GM18873 (cell line): ENCODE data around the gene OR5B12.
"Not testable (repeated sequence)": the region's sequence is repeated elsewhere in the genome, so short reads cannot be mapped to it uniquely, and the experiment has no call there.

Source experiments
- ATAC-seq: cut with Tn5 transposase; IDR thresholded peaks from one replicate; pipeline ENCODE4 v1.9.1; 2021; ENCODE audit warnings: mild to moderate bottlenecking, moderate library complexity, moderate number of reproducible peaks; ENCODE audit not compliant: unreplicated experiment, low FRiP score

The OR5B12 gene

GRCh38 chr11:58442136-58442535, at the start of gene OR5B12:
TSS of gene OR5B12 (minus strand) at chr11:58442236. CDS start at chr11:58440151, 2,085 bp downstream.
- no peak for ATAC-seq

- no peak for ATAC-seq
These were observed 48.8 kb upstream of the OR5B12 start for GRCh38 chr11:58490827-58491226.

GRCh38 chr11:58487170-58487569, 45.1 kb upstream of the OR5B12 start:
- no peak for ATAC-seq

- no peak for ATAC-seq
These were observed 43.9 kb upstream of the OR5B12 start for GRCh38 chr11:58485961-58486360.

- ATAC-seq, result no peak
These were observed 29.9 kb upstream of the OR5B12 start for GRCh38 chr11:58471892-58472291.

- ATAC-seq, result no peak
These were observed 24.3 kb upstream of the OR5B12 start for GRCh38 chr11:58466293-58466692.

- no peak for ATAC-seq
These were observed 23.7 kb upstream of the OR5B12 start for GRCh38 chr11:58465690-58466089.

- ATAC-seq, result no peak
These were observed 9.5 kb upstream of the OR5B12 start for GRCh38 chr11:58451585-58451984.

- ATAC-seq, result no peak
These were observed 4.3 kb upstream of the OR5B12 start for GRCh38 chr11:58446294-58446693.

GRCh38 chr11:58444300-58444699, 2.3 kb upstream of the OR5B12 start:
- no peak for ATAC-seq

GRCh38 chr11:58438486-58438885, 3.5 kb downstream of the OR5B12 start:
- no peak for ATAC-seq

GRCh38 chr11:58434217-58434616, 7.8 kb downstream of the OR5B12 start:
- ATAC-seq, result no peak

GRCh38 chr11:58433638-58434203, 8.3 kb downstream of the OR5B12 start:
- no peak for ATAC-seq

- ATAC-seq, result no peak
These were observed 12.8 kb downstream of the OR5B12 start for GRCh38 chr11:58429273-58429672.

- ATAC-seq, result no peak
These were observed 14.0 kb downstream of the OR5B12 start, which contains the start of gene OR5B2 for GRCh38 chr11:58428021-58428420. TSS of gene OR5B2 (minus strand) at chr11:58428121. CDS start at chr11:58423261, 4,860 bp downstream.

GRCh38 chr11:58406774-58407173, 35.3 kb downstream of the OR5B12 start, which contains the start of gene OR5B3:
TSS of gene OR5B3 (minus strand) at chr11:58406874. CDS start at chr11:58403409, 3,465 bp downstream.
- ATAC-seq, result no peak

- ATAC-seq, result not testable (repeated sequence)
These were observed 42.4 kb downstream of the OR5B12 start for GRCh38 chr11:58399622-58400021.

- ATAC-seq, result no peak
These were observed 46.5 kb downstream of the OR5B12 start for GRCh38 chr11:58395581-58395980.

GRCh38 chr11:58394195-58394594, 47.8 kb downstream of the OR5B12 start:
- ATAC-seq, result no peak

- ATAC-seq, result no peak
These were observed 49.3 kb downstream of the OR5B12 start for GRCh38 chr11:58392746-58393145.

GRCh38 chr11:58391879-58392278, 50.2 kb downstream of the OR5B12 start:
- no peak for ATAC-seq

GRCh38 chr11:58390551-58391063, 51.4 kb downstream of the OR5B12 start:
- no peak for ATAC-seq
